Measurements from ENCODE around the gene PDSS2. TPM values are rescaled to one million over a fixed set of nuclear protein-coding genes. Genes with fewer than 3 reads are reported as not detected.

Gene PDSS2
- total and polyA plus RNA-seq, 2 of the 4 experiments (the other 2 are of a cell fraction) = 8.6 to 9.2 TPM

GRCh38 chr6:107106165-107106564, 353.2 kb downstream of the PDSS2 start:
- Histone ChIP-seq H3K9me3 (ENCODE audit: control insufficient read depth, insufficient read depth, low read length) (no peaks in the 10 kb centered on the region), H3K14ac (replicated peaks; ENCODE audit: low read depth, low read length) (no peak overlapping the region), H3K4ac (ENCODE audit: low read depth, low read length) (no peak overlapping the region), H4K8ac (ENCODE audit: low read depth in 2 of 2, low read length in 2 of 2) (no peak overlapping the region), H3K4me2 (ENCODE audit: low read depth, low read length) (no peak overlapping the region), H3K4me1 (ENCODE audit: control insufficient read depth, insufficient read depth, low read length) (no peaks in the 10 kb centered on the region), H2BK120ac (ENCODE audit: low read depth, low read length) (no peak overlapping the region), H3K36me3 (ENCODE audit: control insufficient read depth, insufficient read depth, low read length) (no peaks in the 10 kb centered on the region), H3K9ac (ENCODE audit: low read depth, low read length) (no peak overlapping the region), H2AK5ac (ENCODE audit: low read depth, low read length) (no peak overlapping the region), H4K5ac (ENCODE audit: low read depth, low read length) (no peak overlapping the region), H2BK15ac (ENCODE audit: low read depth, low read length) (no peak overlapping the region), H3K27me3 (ENCODE audit: control insufficient read depth, insufficient read depth, low read length) (no peaks in the 10 kb centered on the region), H2BK5ac (ENCODE audit: low read depth, low read length, poor library complexity, severe bottlenecking) (no peak overlapping the region), H3K23ac (ENCODE audit: low read depth, low read length) (no peak overlapping the region), H4K20me1 (ENCODE audit: insufficient read depth, low read length) (no peaks in the 10 kb centered on the region), H3K18ac (ENCODE audit: low read depth, low read length) (no peak overlapping the region), H3K79me1 (ENCODE audit: low read depth in 1 of 2, low read length in 2 of 2) (no peaks in the 10 kb centered on the region), H3K4me3 (ENCODE audit: insufficient read depth, low read depth, low read length) (no peak overlapping the region), H2AFZ (replicated peaks; ENCODE audit: low read length, poor library complexity) (no peak overlapping the region), H3K9me1 (ENCODE audit: insufficient read depth, low read length) (0 out of 2 replicates have a peak, but pooled peaks cover 4% of the 10 kb centered on the region), H4K91ac (ENCODE audit: insufficient read depth, low read depth, low read length) (no peak overlapping the region), H2BK20ac (ENCODE audit: low read depth, low read length) (no peak overlapping the region), H2AK9ac (replicated peaks; ENCODE audit: low read depth, low read length, poor library complexity) (no peak overlapping the region), H3K27ac (ENCODE audit: insufficient read depth, low read length) (no peak overlapping the region), H3K56ac (ENCODE audit: extremely low read depth, insufficient read depth, low read length) (no peak overlapping the region)
- no CpG with 5 or more reads among the region's 3 CpGs for WGBS, 2 experiments (ENCODE audit: extremely low coverage in 2 of 2, insufficient read length in 1 of 2)
- BruUV-seq (replicated peaks) = no TSS peak
- ChIA-PET POLR2A (ENCODE audit: unreplicated experiment) (no interaction called here), CTCF (no interaction called here)
- in situ Hi-C loops (cut with MboI; ENCODE audit: low sequenced_read_pairs) = no loop called here
- DNase-seq (no peak), ATAC-seq (ENCODE audit: low read depth) (no peak)
- no peak for TF ChIP-seq RFX5 (IDR thresholded peaks at IDR 0.05; ENCODE audit: low read depth, low read length)
- no peak for TF ChIP-seq ELK1 (IDR thresholded peaks at IDR 0.05; ENCODE audit: borderline replicate concordance, low read depth, low read length)
- TF ChIP-seq, protein P1, sequence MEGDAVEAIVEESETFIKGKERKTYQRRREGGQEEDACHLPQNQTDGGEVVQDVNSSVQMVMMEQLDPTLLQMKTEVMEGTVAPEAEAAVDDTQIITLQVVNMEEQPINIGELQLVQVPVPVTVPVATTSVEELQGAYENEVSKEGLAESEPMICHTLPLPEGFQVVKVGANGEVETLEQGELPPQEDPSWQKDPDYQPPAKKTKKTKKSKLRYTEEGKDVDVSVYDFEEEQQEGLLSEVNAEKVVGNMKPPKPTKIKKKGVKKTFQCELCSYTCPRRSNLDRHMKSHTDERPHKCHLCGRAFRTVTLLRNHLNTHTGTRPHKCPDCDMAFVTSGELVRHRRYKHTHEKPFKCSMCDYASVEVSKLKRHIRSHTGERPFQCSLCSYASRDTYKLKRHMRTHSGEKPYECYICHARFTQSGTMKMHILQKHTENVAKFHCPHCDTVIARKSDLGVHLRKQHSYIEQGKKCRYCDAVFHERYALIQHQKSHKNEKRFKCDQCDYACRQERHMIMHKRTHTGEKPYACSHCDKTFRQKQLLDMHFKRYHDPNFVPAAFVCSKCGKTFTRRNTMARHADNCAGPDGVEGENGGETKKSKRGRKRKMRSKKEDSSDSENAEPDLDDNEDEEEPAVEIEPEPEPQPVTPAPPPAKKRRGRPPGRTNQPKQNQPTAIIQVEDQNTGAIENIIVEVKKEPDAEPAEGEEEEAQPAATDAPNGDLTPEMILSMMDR (conservative IDR thresholded peaks at IDR 0.05; ENCODE audit: low read depth, low read length) = no peak
- no peak for TF ChIP-seq MAZ (IDR thresholded peaks at IDR 0.05; ENCODE audit: borderline replicate concordance, low read depth, low read length)
- no peak for TF ChIP-seq RAD21 (IDR thresholded peaks at IDR 0.05; ENCODE audit: low read length)
- no peak for TF ChIP-seq RCOR1 (IDR thresholded peaks at IDR 0.05; ENCODE audit: insufficient replicate concordance, low read length)
- no peak for TF ChIP-seq SMC3 (IDR thresholded peaks at IDR 0.05; ENCODE audit: low read depth, low read length)
- TF ChIP-seq CEBPB (IDR thresholded peaks at IDR 0.05; ENCODE audit: low read depth, low read length) = no peak
- no peak for TF ChIP-seq BHLHE40 (IDR thresholded peaks at IDR 0.05; ENCODE audit: low read depth, low read length)
- TF ChIP-seq NFE2L2 (IDR thresholded peaks at IDR 0.05; ENCODE audit: low read depth, low read length) = no peak
- TF ChIP-seq MAFK (IDR thresholded peaks at IDR 0.05; ENCODE audit: low read depth, low read length) = no peak
- no peak for TF ChIP-seq POLR2A (IDR thresholded peaks at IDR 0.05; ENCODE audit: low read depth, low read length)
- TF ChIP-seq USF2 (IDR thresholded peaks at IDR 0.05; ENCODE audit: low read depth, low read length) = no peak
- no peak for TF ChIP-seq CHD1 (IDR thresholded peaks at IDR 0.05; ENCODE audit: low read depth, low read length)
- no peak for TF ChIP-seq MXI1 (IDR thresholded peaks at IDR 0.05; ENCODE audit: borderline replicate concordance, low read depth, low read length)
- no peak for TF ChIP-seq FOS (IDR thresholded peaks at IDR 0.05; ENCODE audit: low read depth, low read length)
- intact Hi-C loops (cut with micrococcal nuclease) = no loop called here
- dilution Hi-C loops (cut with HindIII; ENCODE audit: low sequenced_read_pairs, unreplicated experiment) = no loop called here

All from IMR-90 (cell line).